Skeletal muscle satellite cell (primary cell): Measurements from ENCODE around the gene ETS1.
A peak's percentile ranks its signal among the peaks of the same experiment; 100 is the strongest.

ENCODE experiments used
- H3K27me3 ChIP-seq: 2 replicates; pipeline ENCODE4 v1.7.0; 2013; ENCODE audit warnings: low read length; ENCODE audit not compliant: control insufficient read depth, insufficient read depth
- H3K36me3 ChIP-seq: 2 replicates; pipeline ENCODE4 v1.7.0; 2013; ENCODE audit warnings: mild to moderate bottlenecking, control low read depth, low read length; ENCODE audit not compliant: insufficient read depth
- H3K4me1 ChIP-seq: 2 replicates; pipeline ENCODE4 v1.7.0; 2013; ENCODE audit warnings: low read length; ENCODE audit not compliant: control insufficient read depth, insufficient read depth
- H3K4me2 ChIP-seq: 2 replicates; pipeline ENCODE4 v1.7.0; 2013; ENCODE audit warnings: mild to moderate bottlenecking, low read length
- H3K4me3 ChIP-seq: 2 replicates; pipeline ENCODE4 v1.7.0; 2013; ENCODE audit warnings: low read length
- H3K9ac ChIP-seq: 2 replicates; pipeline ENCODE4 v1.7.0; 2013; ENCODE audit warnings: mild to moderate bottlenecking, low read depth, low read length, moderate library complexity
- H3K9me3 ChIP-seq: replicated peaks from 2 replicates; pipeline ENCODE4 v1.7.0; 2013; ENCODE audit warnings: mild to moderate bottlenecking, control low read depth, low read length

The ETS1 gene

DNA sequence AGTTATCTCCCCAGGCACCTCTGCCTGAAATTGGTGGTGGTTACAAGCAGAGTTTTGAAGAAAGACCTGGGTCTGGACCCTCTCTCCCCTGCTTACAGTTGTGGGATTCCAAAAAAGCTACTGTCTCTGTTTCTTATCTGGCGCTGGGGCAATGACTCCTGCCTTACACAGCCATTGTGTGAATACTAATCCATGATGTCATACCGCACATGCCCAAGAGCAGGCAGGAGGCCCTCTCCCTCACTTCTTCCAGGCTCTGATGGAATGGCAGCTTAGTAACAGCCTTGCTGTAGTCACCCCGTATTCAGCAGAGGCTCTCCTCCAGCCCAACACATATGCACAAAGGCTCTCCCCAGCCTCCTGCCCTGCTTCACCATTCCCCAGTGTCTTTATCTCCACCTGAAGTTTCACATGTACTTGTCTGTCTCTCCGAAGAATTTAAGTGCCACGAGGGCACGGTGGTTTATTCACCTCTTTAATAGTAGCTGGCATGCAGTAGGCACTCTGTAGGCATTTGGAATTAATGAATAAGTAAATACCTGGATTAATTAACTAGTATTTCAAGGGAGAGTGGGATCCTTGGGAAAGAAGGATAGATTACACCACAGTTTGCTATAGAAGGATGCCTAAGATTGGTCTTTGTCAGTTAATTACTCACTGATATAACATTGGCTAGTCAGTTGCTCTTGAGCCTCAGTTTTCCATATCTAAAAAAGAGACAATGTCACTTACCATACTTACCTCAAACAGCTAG, 165.6 kb downstream of the ETS1 start:
- Histone ChIP-seq H3K9me3 (no peaks in the 10 kb centered on the region), H3K4me2 (no peak overlapping the region), H3K9ac (no peak overlapping the region), H3K4me1 (peaks cover 25% of the 10 kb centered on the region), H3K27me3 (no peaks in the 10 kb centered on the region), H3K36me3 (no peaks in the 10 kb centered on the region), H3K4me3 (no peak overlapping the region)

GRCh38 chr11:128420951-128421350, 166.4 kb downstream of the ETS1 start:
- no peaks in the 10 kb centered on the region for H3K36me3 ChIP-seq
- H3K4me1 ChIP-seq: peaks cover 25% of the 10 kb centered on the region
- no peak overlapping the region for H3K4me2 ChIP-seq
- H3K9me3 ChIP-seq: no peaks in the 10 kb centered on the region
- H3K27me3 ChIP-seq: no peaks in the 10 kb centered on the region
- H3K9ac ChIP-seq: no peak overlapping the region
- H3K4me3 ChIP-seq: no peak overlapping the region

DNA sequence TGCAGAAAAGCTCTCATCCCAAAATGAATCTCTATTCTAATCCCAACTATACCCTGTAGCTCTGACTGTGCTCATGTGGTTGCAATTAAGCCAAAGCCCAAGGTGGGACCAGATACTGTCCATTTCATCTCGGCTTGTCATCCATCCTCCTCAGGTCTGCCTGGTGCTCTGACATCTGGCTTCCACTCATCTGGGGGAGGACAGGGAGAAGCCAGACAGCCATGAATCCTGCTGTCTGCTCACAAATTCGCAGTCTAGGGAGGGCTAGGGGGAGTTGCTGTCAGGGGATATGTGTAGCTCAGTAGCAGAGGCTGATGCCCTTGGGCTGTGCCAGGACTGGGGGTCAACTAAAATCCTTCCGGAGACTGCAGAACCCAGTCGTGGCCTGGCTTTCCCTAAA, 167.1 kb downstream of the ETS1 start:
- Histone ChIP-seq H3K36me3 (no peaks in the 10 kb centered on the region), H3K4me2 (no peak overlapping the region), H3K4me3 (no peak overlapping the region), H3K9ac (no peak overlapping the region), H3K4me1 (peaks cover 25% of the 10 kb centered on the region), H3K27me3 (no peaks in the 10 kb centered on the region), H3K9me3 (no peaks in the 10 kb centered on the region)

DNA sequence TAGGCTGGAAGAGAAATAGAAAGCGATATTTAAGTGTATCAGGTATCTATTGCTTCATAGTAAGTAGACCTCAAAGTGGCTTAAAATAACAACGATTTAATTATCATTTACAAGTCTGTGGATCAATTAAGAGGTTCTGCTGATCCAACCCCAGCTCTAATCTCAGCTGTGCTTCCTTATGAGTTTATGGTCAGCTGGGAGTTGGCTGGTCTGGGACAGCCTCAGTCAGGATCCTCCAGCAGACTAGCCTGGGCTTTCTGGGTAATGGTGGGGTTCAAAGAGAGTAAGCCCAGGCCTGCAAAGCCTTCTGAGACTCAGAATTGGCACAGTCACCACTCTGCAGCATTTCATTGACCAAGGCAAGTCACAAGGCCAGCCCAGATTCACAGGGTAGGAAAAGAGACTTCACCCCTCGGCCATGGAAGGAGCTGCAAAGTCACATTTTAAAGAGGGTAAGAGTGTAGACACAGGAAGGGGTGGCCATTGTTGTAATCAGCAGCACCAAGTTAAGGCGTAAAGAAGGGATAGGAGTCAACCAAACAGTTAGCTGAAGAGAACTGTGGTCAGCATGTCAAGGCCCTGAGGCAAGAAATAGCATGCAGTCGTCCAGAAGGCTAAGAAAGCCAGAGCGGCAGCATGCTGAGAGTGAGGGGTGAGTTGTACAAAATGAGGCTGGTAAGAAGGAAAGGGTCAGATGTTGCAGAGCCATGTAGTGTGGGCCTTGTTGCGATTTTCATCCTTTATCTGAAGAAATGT, 168.2 kb downstream of the ETS1 start:
- H3K36me3 ChIP-seq: no peaks in the 10 kb centered on the region
- H3K9ac ChIP-seq: no peak overlapping the region
- peaks cover 14% of the 10 kb centered on the region for H3K4me1 ChIP-seq
- no peaks in the 10 kb centered on the region for H3K9me3 ChIP-seq
- no peak overlapping the region for H3K4me3 ChIP-seq
- no peaks in the 10 kb centered on the region for H3K27me3 ChIP-seq
- no peak overlapping the region for H3K4me2 ChIP-seq

- peaks cover 14% of the 10 kb centered on the region for H3K4me1 ChIP-seq
- no peak overlapping the region for H3K4me3 ChIP-seq
- H3K9ac ChIP-seq: no peak overlapping the region
- H3K36me3 ChIP-seq: no peaks in the 10 kb centered on the region
- peak overlapping the region; percentile 2 for H3K4me2 ChIP-seq
- H3K27me3 ChIP-seq: no peaks in the 10 kb centered on the region
- H3K9me3 ChIP-seq: no peaks in the 10 kb centered on the region
Measured at GRCh38 chr11:128417607-128418324, 169.6 kb downstream of the ETS1 start.

GRCh38 chr11:128416976-128417375, 170.4 kb downstream of the ETS1 start:
- H3K4me1 ChIP-seq: peaks cover 14% of the 10 kb centered on the region
- H3K9me3 ChIP-seq: no peaks in the 10 kb centered on the region
- H3K27me3 ChIP-seq: no peaks in the 10 kb centered on the region
- no peaks in the 10 kb centered on the region for H3K36me3 ChIP-seq
- H3K4me2 ChIP-seq: no peak overlapping the region
- no peak overlapping the region for H3K4me3 ChIP-seq
- no peak overlapping the region for H3K9ac ChIP-seq

- no peak overlapping the region for H3K4me2 ChIP-seq
- peaks cover 14% of the 10 kb centered on the region for H3K4me1 ChIP-seq
- H3K36me3 ChIP-seq: no peaks in the 10 kb centered on the region
- H3K9ac ChIP-seq: no peak overlapping the region
- H3K9me3 ChIP-seq: no peaks in the 10 kb centered on the region
- no peaks in the 10 kb centered on the region for H3K27me3 ChIP-seq
- no peak overlapping the region for H3K4me3 ChIP-seq
Measured at GRCh38 chr11:128415539-128415938, 171.8 kb downstream of the ETS1 start.

- Histone ChIP-seq H3K9me3 (no peaks in the 10 kb centered on the region), H3K4me2 (no peak overlapping the region), H3K4me3 (no peak overlapping the region), H3K9ac (no peak overlapping the region), H3K27me3 (no peaks in the 10 kb centered on the region), H3K36me3 (no peaks in the 10 kb centered on the region), H3K4me1 (peaks cover 29% of the 10 kb centered on the region)
Measured at GRCh38 chr11:128412847-128413791, 174.2 kb downstream of the ETS1 start.

GRCh38 chr11:128411812-128412211, 175.5 kb downstream of the ETS1 start:
- no peak overlapping the region for H3K4me3 ChIP-seq
- peaks cover 23% of the 10 kb centered on the region for H3K4me1 ChIP-seq
- no peaks in the 10 kb centered on the region for H3K9me3 ChIP-seq
- no peaks in the 10 kb centered on the region for H3K36me3 ChIP-seq
- no peak overlapping the region for H3K4me2 ChIP-seq
- H3K9ac ChIP-seq: no peak overlapping the region
- H3K27me3 ChIP-seq: no peaks in the 10 kb centered on the region

- Histone ChIP-seq H3K27me3 (no peaks in the 10 kb centered on the region), H3K9ac (no peak overlapping the region), H3K4me1 (peaks cover 23% of the 10 kb centered on the region), H3K4me3 (no peak overlapping the region), H3K4me2 (no peak overlapping the region), H3K36me3 (no peaks in the 10 kb centered on the region), H3K9me3 (no peaks in the 10 kb centered on the region)
Measured at GRCh38 chr11:128411150-128411549, 176.2 kb downstream of the ETS1 start.

GRCh38 chr11:128409476-128409875, 177.9 kb downstream of the ETS1 start:
- Histone ChIP-seq H3K4me1 (peaks cover 23% of the 10 kb centered on the region), H3K4me3 (no peak overlapping the region), H3K27me3 (no peaks in the 10 kb centered on the region), H3K9me3 (no peaks in the 10 kb centered on the region), H3K4me2 (peak overlapping the region; percentile 14), H3K9ac (no peak overlapping the region), H3K36me3 (no peaks in the 10 kb centered on the region)
